Caco-2 (cell line): Measurements from ENCODE around the gene PHB1. TPM values are rescaled to one million over a fixed set of nuclear protein-coding genes. Genes with fewer than 3 reads are reported as not detected.

ENCODE experiments used
- BruUV-seq: library from RNA; stranded (reverse); fragments of 400-500 nt; replicated peaks from 2 replicates; lab custom pipeline; 2021; lab: Mats Ljungman, UMichigan
- CTCF ChIA-PET: fragments of 300-600 bp; sonication (Branson Sonifier 250); formaldehyde crosslinking; loops from one replicate; lab custom pipeline; 2022; ENCODE audit warnings: antibody characterized with exemption; lab: Charles Lee
- POLR2A ChIA-PET: fragments of 300-600 bp; sonication (Branson Sonifier 250); formaldehyde crosslinking; loops from one replicate; lab custom pipeline; 2022; ENCODE audit warnings: antibody characterized with exemption; lab: Charles Lee
- DNase-seq, 2 experiments: peaks; one replicate each; pipeline versions ENCODE4 v3.0.0 to v3.0.0-alpha.2; 2020 to 2022
- H3K27me3 ChIP-seq: replicated peaks from 2 replicates; pipeline ENCODE4 v1.6.0; 2011; ENCODE audit warnings: low read length; ENCODE audit not compliant: control insufficient read depth, insufficient read depth
- H3K36me3 ChIP-seq: 2 replicates; pipeline ENCODE4 v1.5.1; 2011; ENCODE audit warnings: low read length; ENCODE audit not compliant: control insufficient read depth, insufficient read depth
- H3K4me1 ChIP-seq: fragments of 250-450 bp; sonication (Bioruptor Pico); 2 replicates; pipeline ENCODE4 v1.5.1; 2020; ENCODE audit warnings: mild to moderate bottlenecking
- H3K4me3 ChIP-seq: 2 replicates; pipeline ENCODE4 v1.5.1; 2011; ENCODE audit warnings: low read depth, mild to moderate bottlenecking, control low read depth, low read length
- H3K9me3 ChIP-seq: fragments of 250-450 bp; sonication (Bioruptor Pico); 2 replicates; pipeline ENCODE4 v1.5.1; 2020; ENCODE audit warnings: mild to moderate bottlenecking, moderate library complexity
- H3K27ac Mint-ChIP-seq: one replicate; pipeline ENCODE4 v1.8.0; 2022; ENCODE audit warnings: mixed read lengths; ENCODE audit not compliant: unreplicated experiment
- H3K27me3 Mint-ChIP-seq: one replicate; pipeline ENCODE4 v1.8.0; 2022; ENCODE audit warnings: mixed read lengths; ENCODE audit not compliant: insufficient read depth, unreplicated experiment
- H3K36me3 Mint-ChIP-seq: one replicate; pipeline ENCODE4 v1.8.0; 2022; ENCODE audit warnings: mild to moderate bottlenecking, mixed read lengths; ENCODE audit not compliant: insufficient read depth, unreplicated experiment
- H3K4me1 Mint-ChIP-seq: one replicate; pipeline ENCODE4 v1.8.0; 2022; ENCODE audit warnings: low read depth, mixed read lengths; ENCODE audit not compliant: unreplicated experiment
- H3K4me3 Mint-ChIP-seq: one replicate; pipeline ENCODE4 v1.8.0; 2022; ENCODE audit warnings: mild to moderate bottlenecking, moderate library complexity, mixed read lengths; ENCODE audit not compliant: unreplicated experiment
- H3K9me3 Mint-ChIP-seq: one replicate; pipeline ENCODE4 v1.8.0; 2022; ENCODE audit warnings: mixed read lengths; ENCODE audit not compliant: unreplicated experiment
- intact Hi-C: fragments of 100-400 bp; cut with micrococcal nuclease; formaldehyde crosslinking; loops from one replicate; pipeline ENCODE4 v1.10.0; 2022; ENCODE audit not compliant: unreplicated experiment
- total RNA-seq: library from RNA; stranded (reverse); gene quantifications from 2 replicates; pipeline ENCODE4 v1.2.3, GENCODE V29; 2022
- TF ChIP-seq, protein P1 (sequence below), 2 experiments: fragments of 200-600 bp in 1 of 2; IDR thresholded peaks; 1 replicate in 1 of 2; 2 replicates in 1 of 2; pipeline versions ENCODE4 v1.5.1 to v1.8.0; 2011 to 2022; ENCODE audit warnings: antibody characterized with exemption in 1 of 2, control low read depth in 1 of 2, inconsistent platforms in 1 of 2, low read depth in 1 of 2, low read length in 1 of 2, mild to moderate bottlenecking in 1 of 2, moderate library complexity in 1 of 2; ENCODE audit not compliant: insufficient read depth in 1 of 2, severe bottlenecking in 1 of 2, unreplicated experiment in 1 of 2

Gene PHB1
- total RNA-seq, 1 experiment from 2014 or later = 761 TPM

GRCh38 chr17:49360796-49361128, 53.9 kb downstream of the PHB1 start:
- BruUV-seq = no TSS peak
- H3K27ac Mint-ChIP-seq = peak overlapping the region; percentile 76
- no peaks in the 10 kb centered on the region for H3K27me3 Mint-ChIP-seq
- POLR2A ChIA-PET = interaction anchor here (1.7 kb wide), 1 partner anchor 54 kb away, joined by 6 read pairs; the partner anchor contains the start of gene PHB1
- Histone ChIP-seq H3K4me3 (peak overlapping the region; percentile 64), H3K9me3 (no peaks in the 10 kb centered on the region), H3K27me3 (no peaks in the 10 kb centered on the region), H3K4me1 (peaks cover 26% of the 10 kb centered on the region), H3K36me3 (no peaks in the 10 kb centered on the region)
- TF ChIP-seq, protein P1, sequence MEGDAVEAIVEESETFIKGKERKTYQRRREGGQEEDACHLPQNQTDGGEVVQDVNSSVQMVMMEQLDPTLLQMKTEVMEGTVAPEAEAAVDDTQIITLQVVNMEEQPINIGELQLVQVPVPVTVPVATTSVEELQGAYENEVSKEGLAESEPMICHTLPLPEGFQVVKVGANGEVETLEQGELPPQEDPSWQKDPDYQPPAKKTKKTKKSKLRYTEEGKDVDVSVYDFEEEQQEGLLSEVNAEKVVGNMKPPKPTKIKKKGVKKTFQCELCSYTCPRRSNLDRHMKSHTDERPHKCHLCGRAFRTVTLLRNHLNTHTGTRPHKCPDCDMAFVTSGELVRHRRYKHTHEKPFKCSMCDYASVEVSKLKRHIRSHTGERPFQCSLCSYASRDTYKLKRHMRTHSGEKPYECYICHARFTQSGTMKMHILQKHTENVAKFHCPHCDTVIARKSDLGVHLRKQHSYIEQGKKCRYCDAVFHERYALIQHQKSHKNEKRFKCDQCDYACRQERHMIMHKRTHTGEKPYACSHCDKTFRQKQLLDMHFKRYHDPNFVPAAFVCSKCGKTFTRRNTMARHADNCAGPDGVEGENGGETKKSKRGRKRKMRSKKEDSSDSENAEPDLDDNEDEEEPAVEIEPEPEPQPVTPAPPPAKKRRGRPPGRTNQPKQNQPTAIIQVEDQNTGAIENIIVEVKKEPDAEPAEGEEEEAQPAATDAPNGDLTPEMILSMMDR (IDR thresholded peaks at IDR 0.05; ENCODE audit: insufficient read depth in 1 of 2, low read depth in 1 of 2, low read length in 1 of 2, severe bottlenecking in 1 of 2, unreplicated experiment in 1 of 2) = no peak
- intact Hi-C loops = loop anchor here (5.0 kb wide), 1 partner anchor 1313 kb away; the partner anchor contains the start of gene NFE2L1
- CTCF ChIA-PET = interaction anchor here (0.9 kb wide), 1 partner anchor 44 kb away, joined by 4 read pairs; no protein-coding TSS in a partner anchor
- DNase-seq = peak; percentile 61 to 67
- H3K9me3 Mint-ChIP-seq = no peaks in the 10 kb centered on the region
- H3K4me1 Mint-ChIP-seq = peaks cover 27% of the 10 kb centered on the region
- H3K36me3 Mint-ChIP-seq = peaks cover 14% of the 10 kb centered on the region
- H3K4me3 Mint-ChIP-seq = peak overlapping the region; percentile 77

DNA sequence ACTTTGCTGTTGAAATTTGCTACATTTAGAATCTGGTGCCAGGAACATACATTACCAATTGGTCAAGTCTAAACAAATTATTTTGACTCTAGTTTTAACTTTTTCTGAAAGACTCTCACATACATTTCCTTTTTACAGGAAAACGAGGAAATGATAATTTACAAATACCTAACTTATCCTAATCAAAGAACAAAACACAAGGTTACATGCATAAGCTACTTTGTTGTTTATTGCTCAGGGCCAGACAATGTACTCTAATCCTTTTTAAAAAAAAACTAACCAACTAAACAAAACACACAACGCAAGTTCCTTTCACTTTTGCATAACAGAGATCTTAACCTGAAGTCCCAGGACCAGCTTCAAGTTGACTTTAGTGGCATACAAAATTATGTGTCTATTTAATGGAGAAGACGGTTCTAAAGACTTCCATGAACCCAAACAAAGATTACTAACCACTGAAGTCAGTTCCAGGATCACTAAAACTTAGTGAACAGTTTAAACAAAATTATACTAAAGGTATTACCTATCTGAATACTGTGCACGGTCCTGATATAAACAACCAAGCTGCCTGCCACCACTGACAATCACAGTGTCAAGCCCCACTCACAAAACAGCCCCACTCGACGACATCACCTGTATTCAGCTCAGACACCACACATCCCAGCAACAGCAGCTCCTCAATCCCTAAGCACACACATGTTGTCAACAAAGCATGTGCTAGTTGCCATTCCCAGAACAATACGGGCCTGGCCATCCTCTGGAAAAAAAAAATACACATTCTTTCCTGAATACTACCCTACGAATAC, 54.5 kb downstream of the PHB1 start:
- H3K9me3 Mint-ChIP-seq = no peaks in the 10 kb centered on the region
- peaks cover 27% of the 10 kb centered on the region for H3K4me1 Mint-ChIP-seq
- no peaks in the 10 kb centered on the region for H3K36me3 ChIP-seq
- H3K4me3 ChIP-seq = peak overlapping the region; percentile 64
- DNase-seq = peak; percentile 40 to 44
- intact Hi-C loops = loop anchor here (5.0 kb wide), 1 partner anchor 1313 kb away; the partner anchor contains the start of gene NFE2L1
- BruUV-seq = TSS peak; percentile 29
- H3K4me3 Mint-ChIP-seq = peak overlapping the region; percentile 77
- no peaks in the 10 kb centered on the region for H3K9me3 ChIP-seq
- H3K27me3 Mint-ChIP-seq = no peaks in the 10 kb centered on the region
- TF ChIP-seq, protein P1 (IDR thresholded peaks at IDR 0.05; ENCODE audit: insufficient read depth in 1 of 2, low read depth in 1 of 2, low read length in 1 of 2, severe bottlenecking in 1 of 2, unreplicated experiment in 1 of 2) = no peak
- H3K27me3 ChIP-seq = no peaks in the 10 kb centered on the region
- peaks cover 26% of the 10 kb centered on the region for H3K4me1 ChIP-seq
- ChIA-PET POLR2A (interaction anchor here (1.7 kb wide), 1 partner anchor 54 kb away, joined by 6 read pairs; the partner anchor contains the start of gene PHB1), CTCF (interaction anchor here (0.9 kb wide), 1 partner anchor 44 kb away, joined by 4 read pairs; no protein-coding TSS in a partner anchor)
- H3K36me3 Mint-ChIP-seq = peaks cover 14% of the 10 kb centered on the region
- peak overlapping the region; percentile 76 for H3K27ac Mint-ChIP-seq

DNA sequence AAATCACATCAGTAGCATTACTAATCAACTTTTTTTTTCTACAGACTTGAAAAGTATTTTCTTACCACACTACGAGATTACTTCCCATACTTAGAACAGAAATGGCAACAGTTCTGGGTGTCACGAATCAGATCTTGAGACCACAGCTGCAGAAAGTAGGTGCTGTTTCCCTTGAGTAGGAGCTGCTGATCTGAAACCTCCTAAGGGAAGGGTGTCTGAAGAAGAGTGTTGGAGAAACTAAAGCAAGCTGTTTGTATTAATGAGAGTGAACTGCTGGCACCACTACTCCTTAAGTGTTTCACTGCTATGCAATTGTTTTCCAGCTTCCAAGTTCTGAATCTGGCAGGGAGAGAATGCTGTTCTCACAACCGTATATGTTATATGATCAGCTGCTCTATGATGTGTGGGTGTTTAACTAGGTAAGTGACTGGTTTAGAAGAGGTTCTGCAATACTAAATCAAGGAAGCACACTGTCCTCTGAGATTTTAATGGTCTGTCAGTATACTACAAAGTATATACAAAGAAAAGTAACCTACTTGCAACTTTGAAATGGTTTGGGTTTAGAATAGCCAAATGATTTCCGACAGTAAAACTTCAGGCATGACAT, 55.9 kb downstream of the PHB1 start:
- peaks cover 26% of the 10 kb centered on the region for H3K4me1 ChIP-seq
- ChIA-PET CTCF (no interaction called here), POLR2A (no interaction called here)
- Mint-ChIP-seq H3K27me3 (no peaks in the 10 kb centered on the region), H3K27ac (no peak overlapping the region), H3K4me1 (peaks cover 27% of the 10 kb centered on the region), H3K9me3 (no peaks in the 10 kb centered on the region), H3K4me3 (no peak overlapping the region), H3K36me3 (peaks cover 14% of the 10 kb centered on the region)
- H3K4me3 ChIP-seq = no peak overlapping the region
- BruUV-seq = no TSS peak
- H3K36me3 ChIP-seq = no peaks in the 10 kb centered on the region
- DNase-seq = no peak
- no peaks in the 10 kb centered on the region for H3K27me3 ChIP-seq
- H3K9me3 ChIP-seq = no peaks in the 10 kb centered on the region
- intact Hi-C loops = no loop called here
- TF ChIP-seq, protein P1 (IDR thresholded peaks at IDR 0.05; ENCODE audit: insufficient read depth in 1 of 2, low read depth in 1 of 2, low read length in 1 of 2, severe bottlenecking in 1 of 2, unreplicated experiment in 1 of 2) = no peak
